Adrenal gland (tissue), 5 donors: ENCODE data around the gene HIPK2.

ENCODE experiments used
- POLR2A ChIP-seq, 2 donors: fragments of 450-650 bp; IDR thresholded peaks; one replicate each; pipeline ENCODE4 v1.6.1; 2017; ENCODE audit warnings: antibody characterized with exemption in 2 of 2, mild to moderate bottlenecking in 2 of 2, moderate library complexity in 1 of 2
- TF ChIP-seq, protein P1 (sequence below), 6 experiments: fragments of 450-650 bp in 4 of 6; fragments of 200-600 bp in 2 of 6; sonication (generic) in 1 of 6; IDR thresholded peaks; 1 replicate in 5 of 6; 2 replicates in 1 of 6; pipeline versions ENCODE4 v1.5.1 to v1.8.0; 2016 to 2021; ENCODE audit warnings: antibody characterized with exemption in 6 of 6, mild to moderate bottlenecking in 2 of 6, moderate library complexity in 1 of 6
- donor health status: DM: no; HTN: no; CAD: no.

DNA sequence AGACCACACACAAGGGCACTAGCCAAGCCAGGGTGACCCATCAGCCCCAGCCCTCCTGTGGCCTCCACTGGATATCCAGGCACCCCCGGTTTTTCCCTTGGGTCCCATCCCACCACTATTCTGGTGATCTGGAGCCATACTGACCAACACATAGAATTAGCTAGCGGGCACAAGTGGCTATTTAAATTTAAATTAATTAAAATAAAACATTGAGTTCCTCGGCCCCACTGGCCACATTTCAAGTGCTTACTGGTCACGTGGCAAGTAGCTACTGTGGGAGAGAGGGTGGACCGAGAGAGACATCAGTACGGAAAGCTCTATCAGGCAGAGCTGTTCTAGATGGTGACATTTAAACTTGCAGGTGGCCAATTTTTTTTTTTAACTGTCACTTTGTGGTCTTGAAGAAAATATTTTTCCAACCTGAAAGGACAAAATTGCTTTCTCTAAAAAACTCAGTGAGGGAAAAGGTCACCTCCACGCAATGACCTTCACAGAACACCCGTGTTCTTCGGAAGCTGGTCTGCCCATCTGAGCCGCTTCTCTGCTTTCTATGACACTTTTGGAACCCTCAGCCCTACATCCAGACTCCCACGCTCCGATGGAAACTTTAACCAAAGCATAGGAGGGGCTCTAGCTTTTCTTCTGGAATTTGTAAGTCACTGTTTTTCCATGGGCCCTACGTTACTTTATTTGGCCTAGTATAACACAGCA, 30.0 kb downstream of the HIPK2 start:
- TF ChIP-seq, protein P1, sequence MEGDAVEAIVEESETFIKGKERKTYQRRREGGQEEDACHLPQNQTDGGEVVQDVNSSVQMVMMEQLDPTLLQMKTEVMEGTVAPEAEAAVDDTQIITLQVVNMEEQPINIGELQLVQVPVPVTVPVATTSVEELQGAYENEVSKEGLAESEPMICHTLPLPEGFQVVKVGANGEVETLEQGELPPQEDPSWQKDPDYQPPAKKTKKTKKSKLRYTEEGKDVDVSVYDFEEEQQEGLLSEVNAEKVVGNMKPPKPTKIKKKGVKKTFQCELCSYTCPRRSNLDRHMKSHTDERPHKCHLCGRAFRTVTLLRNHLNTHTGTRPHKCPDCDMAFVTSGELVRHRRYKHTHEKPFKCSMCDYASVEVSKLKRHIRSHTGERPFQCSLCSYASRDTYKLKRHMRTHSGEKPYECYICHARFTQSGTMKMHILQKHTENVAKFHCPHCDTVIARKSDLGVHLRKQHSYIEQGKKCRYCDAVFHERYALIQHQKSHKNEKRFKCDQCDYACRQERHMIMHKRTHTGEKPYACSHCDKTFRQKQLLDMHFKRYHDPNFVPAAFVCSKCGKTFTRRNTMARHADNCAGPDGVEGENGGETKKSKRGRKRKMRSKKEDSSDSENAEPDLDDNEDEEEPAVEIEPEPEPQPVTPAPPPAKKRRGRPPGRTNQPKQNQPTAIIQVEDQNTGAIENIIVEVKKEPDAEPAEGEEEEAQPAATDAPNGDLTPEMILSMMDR (IDR thresholded peaks at IDR 0.05) = no peak
- TF ChIP-seq POLR2A (IDR thresholded peaks at IDR 0.05) = no peak
